Measurements from ENCODE around the gene RAB11FIP3. TPM values are rescaled to one million over a fixed set of nuclear protein-coding genes. Genes with fewer than 3 reads are reported as not detected.

The RAB11FIP3 gene
- total RNA-seq, 1 donor = 23.4 TPM

DNA sequence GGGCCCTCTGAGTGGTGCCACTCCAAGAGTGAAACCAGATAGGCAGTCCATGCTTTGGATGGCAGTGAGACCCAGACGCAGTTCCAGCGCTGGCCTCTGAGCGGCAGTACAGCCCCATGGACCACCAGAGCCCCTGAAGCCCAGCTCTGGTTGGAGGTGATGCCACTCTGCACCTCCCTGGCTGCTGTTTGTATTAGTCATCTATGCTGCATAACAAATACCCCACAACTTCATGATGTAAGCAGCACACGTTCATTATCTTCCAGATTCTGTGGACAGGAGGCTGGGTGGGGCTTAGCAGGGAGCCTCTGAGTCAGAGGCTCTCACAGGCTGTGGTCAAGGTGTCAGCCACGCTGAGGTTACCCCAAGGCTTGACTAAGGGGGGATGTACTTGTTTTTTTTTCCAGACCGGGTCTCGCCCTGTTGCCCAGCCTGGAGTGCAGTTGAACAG is 33.5 kb upstream of the RAB11FIP3 start:
- DNase-seq (ENCODE audit: low read depth in 2 of 3, low spot score in 2 of 3) = peak in 2 of 3 donors; percentile 81 to 86

DNA sequence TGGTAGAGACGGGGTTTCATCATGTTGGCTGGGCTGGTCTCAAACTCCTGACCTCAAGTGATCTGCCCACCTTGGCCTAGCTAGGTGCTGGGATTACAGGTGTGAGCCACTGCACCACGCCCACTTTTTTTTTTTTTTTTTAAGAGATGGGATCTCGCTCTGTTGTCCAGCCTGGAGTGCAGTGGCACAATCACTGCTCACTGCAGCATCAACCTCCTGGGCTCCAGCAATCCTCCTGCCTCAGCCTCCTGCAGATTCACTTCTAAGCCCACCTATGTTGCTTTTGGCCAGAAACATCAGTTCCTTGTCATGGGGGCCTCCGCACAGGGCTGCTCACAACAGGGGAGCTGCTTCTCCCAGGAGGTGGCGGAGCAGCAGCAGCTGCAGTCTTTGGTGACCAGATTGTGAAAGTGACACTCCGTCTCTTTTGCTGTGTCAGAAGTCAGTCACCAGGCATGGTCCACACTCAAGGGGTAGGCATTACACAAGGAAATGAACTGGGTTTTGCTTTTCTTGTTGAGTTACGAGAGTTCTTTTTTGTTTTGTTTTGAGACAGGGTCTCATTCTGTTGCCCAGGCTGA is 32.9 kb upstream of the RAB11FIP3 start:
- peak in 2 of 3 donors; percentile 46 to 65 for DNase-seq (ENCODE audit: low read depth in 2 of 3, low spot score in 2 of 3)

DNA sequence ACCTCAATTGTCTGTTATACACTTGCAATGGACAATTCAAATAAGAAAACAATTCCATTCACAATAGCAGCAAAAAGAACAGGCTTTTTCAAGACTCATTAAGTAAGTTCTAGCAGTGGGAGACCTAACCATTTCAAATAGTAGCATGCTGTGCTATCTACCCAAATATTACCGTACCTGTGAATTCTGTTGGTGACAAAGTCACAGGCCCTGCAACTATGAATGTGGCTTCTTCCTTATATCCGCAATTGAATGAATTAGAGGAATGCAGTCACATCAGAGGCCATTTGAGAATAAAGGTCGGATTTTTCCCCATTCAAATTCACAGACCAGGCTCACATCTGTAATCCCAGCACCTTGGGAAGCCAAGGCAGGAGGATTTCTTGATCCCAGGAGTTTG is 29.2 kb upstream of the RAB11FIP3 start:
- DNase-seq (ENCODE audit: low read depth in 2 of 3, low spot score in 2 of 3) = no peak

DNA sequence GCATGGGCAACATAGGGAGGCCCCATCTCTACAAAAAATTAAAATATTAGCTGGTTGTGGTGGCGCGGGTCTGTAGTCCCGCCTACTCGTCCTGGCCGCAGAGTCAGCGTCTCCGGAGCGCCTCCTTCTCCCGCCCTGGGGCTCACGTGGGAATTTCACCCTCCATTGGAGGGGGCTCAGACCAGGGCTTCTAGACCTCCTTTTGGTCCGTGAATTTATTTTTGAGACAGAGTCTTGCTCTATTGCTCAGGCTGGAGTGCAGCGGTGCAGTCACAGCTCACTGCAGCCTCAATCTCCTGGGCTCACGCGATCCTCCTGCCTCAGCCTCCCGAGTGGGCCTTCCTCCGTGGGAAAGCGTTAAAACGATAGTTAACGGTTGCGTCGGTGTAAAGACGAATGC is 28.8 kb upstream of the RAB11FIP3 start:
- DNase-seq (ENCODE audit: low read depth in 2 of 3, low spot score in 2 of 3) = peak in 2 of 3 donors; percentile 68 to 74

DNA sequence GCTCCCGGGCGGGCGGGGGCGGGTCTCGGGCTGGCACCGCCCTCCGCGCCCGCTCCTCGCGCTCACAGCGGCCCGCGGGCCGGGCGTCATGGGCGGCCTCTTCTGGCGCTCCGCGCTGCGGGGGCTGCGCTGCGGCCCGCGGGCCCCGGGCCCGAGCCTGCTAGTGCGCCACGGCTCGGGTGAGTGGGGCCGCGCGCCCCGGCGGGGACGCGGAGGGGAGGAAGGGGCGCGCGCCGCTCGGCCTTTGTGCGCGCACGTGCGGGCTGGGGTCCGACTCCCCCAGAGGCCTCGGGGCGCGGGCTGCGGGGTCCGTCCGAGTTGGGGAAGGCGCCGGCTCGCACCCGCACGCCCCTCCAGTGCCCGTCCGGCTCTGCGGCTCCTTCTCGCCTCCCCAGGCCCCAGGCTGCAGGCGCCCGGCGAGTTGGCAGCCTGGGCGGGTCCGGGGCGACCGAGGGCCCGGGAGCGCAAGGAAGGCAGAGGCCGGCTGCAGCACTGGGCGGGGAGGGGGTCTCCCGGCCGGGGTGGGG is 28.3 kb upstream of the RAB11FIP3 start, which contains the start of gene NME4:
Gene NME4, plus strand, starts transcription at position 65 of the 527 bp plus-strand sequence. Its CDS starts 24 bp downstream, at position 89.
- DNase-seq (ENCODE audit: low read depth in 2 of 3, low spot score in 2 of 3) = peak in 2 of 3 donors; percentile 40

DNA sequence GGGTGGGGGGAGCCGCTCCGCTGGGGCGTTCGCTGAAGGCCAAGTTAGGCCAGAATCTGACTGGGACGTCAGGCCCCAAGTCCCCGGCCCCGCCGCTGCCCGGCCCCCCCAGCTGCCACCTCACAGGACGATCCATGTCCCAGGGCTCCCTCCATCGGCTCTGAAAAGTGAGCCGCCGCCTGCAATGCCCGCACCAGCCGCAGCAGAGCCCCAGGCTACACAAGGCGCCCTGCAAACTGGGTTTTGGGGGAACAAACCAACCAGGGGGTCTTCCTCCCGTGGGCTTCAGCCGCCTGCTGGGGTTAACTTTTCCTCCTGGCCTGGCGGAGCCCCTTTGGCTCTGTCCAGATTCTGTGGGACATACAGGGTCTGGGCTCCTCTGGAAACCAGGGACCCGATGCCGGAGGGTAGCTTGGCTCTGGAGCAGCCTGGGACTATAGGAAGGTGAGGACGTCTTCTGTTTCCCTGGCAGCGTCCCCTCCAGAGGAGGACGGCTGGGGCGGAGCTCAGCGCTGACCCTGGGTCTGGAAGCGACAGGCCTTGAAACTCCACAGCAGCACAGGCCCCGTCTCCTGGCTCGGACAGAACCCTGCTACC is 27.6 kb upstream of the RAB11FIP3 start:
- DNase-seq (ENCODE audit: low read depth in 2 of 3, low spot score in 2 of 3) = peak in 2 of 3 donors; percentile 79 to 82

DNA sequence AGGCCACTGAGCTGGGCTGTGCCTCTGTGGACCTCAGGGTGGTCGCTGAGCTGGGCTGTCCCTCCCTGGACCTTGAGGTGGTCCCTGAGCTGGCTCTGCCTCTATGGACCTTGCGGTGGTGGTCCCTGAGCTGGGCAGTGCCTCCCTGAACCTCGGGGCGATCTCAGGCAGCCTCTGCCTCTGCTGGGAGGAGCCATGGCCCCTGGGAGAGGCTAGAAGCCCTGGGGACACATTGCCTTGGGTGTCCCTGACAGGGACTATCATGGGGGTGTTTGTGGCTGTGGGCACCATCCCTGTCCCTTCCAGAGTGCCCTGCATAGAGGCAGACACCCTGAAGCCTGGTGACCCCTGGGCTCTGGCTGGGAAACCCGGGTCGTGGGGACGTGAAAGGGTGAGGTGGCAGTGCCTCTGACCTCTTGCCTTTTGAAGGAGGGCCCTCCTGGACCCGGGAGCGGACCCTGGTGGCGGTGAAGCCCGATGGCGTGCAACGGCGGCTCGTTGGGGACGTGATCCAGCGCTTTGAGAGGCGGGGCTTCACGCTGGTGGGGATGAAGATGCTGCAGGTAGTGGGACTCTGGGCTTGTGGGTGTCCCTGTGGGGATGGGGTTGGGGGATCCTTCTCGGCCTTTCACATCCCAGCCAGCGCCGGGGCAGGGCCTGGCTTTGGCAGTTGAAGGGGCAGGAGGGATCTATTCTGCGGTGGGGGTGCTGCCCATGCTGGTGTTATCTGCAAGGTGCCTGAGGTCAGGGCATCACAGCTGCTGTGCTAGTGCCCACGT is 26.7 kb upstream of the RAB11FIP3 start:
- no peak for DNase-seq (ENCODE audit: low read depth in 2 of 3, low spot score in 2 of 3)

DNA sequence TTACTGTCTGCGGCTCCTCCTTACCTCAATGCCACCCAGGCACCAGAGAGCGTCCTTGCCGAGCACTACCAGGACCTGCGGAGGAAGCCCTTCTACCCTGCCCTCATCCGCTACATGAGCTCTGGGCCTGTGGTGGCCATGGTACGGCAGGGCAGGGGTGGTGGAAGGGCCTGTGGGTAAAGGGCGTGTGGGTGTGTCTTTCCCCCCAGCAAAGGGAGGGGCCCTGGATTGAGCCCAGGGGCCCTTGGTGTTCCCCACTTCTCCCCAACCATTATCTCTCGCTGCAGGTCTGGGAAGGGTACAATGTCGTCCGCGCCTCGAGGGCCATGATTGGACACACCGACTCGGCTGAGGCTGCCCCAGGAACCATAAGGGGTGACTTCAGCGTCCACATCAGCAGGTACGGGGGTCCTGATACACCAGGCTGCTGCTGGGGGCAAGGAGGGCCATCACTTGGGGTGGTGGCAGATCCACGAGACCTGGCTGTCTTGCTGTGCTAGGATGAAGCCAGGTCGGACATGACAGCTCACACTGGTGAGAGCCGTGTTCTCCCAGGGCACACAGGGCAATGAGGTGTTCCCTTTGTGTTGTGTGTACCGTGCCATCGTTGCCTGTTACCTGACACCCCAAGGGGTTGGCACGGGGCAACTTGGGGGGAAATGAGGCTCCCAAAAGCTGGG is 26.0 kb upstream of the RAB11FIP3 start:
- no peak for DNase-seq (ENCODE audit: low read depth in 2 of 3, low spot score in 2 of 3)

DNA sequence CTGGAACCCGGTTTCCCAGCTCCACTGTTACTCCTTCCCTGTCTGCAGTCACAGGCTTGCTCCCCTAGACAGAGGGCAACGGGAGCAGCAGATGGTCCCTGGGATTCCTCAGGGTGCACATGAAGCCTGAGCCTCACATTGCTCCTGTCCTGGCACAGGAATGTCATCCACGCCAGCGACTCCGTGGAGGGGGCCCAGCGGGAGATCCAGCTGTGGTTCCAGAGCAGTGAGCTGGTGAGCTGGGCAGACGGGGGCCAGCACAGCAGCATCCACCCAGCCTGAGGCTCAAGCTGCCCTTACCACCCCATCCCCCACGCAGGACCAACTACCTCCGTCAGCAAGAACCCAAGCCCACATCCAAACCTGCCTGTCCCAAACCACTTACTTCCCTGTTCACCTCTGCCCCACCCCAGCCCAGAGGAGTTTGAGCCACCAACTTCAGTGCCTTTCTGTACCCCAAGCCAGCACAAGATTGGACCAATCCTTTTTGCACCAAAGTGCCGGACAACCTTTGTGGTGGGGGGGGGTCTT is 25.3 kb upstream of the RAB11FIP3 start:
- no peak for DNase-seq (ENCODE audit: low read depth in 2 of 3, low spot score in 2 of 3)

DNA sequence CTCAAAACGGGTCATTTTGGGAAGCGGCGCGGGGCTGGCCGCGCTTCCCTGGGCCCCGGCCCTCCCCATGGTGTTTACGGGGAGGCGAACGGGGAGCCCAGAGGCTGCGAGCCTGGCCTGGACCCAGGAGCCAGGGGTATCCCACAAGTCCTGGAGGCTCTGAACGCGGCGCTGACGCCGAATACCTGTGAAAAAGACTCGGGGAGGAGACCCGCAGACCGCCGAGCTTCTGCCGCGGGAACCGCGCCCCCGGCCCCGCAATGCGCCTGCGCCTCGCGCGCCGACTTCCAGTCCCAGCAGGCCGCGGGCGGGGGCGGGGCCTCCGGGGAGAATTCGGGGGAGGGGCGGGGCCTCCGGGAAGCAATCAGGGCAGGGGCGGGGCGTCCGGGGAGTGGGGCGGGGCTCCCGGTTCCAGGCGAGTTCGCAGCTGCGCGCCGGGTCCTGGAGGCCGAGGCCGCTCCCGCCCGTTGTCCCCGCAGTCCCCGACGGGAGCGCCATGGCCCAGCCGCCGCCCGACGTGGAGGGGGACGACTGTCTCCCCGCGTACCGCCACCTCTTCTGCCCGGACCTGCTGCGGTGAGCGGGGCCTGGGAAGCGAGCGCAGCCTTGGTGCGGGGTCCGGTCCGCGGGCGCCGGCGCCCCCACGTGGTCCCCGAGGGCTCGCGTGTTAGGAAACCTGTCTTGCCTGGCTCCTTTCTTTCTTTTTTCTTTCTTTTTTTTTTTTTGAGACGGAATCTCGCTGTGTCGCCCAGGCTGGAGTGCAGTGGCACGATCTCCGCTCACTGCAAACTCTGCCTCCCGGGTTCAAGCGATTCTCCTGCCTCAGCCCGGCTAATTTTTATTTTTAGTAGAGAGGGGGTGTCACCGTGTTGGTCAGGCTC is 23.7 kb upstream of the RAB11FIP3 start, which contains the start of gene DECR2:
Gene DECR2, plus strand, starts transcription at position 418 of the 881 bp plus-strand sequence. Its CDS starts 79 bp downstream, at position 497.
- peak; percentile 85 to 94 (median 88) for DNase-seq (ENCODE audit: low read depth in 2 of 3, low spot score in 2 of 3)

DNA sequence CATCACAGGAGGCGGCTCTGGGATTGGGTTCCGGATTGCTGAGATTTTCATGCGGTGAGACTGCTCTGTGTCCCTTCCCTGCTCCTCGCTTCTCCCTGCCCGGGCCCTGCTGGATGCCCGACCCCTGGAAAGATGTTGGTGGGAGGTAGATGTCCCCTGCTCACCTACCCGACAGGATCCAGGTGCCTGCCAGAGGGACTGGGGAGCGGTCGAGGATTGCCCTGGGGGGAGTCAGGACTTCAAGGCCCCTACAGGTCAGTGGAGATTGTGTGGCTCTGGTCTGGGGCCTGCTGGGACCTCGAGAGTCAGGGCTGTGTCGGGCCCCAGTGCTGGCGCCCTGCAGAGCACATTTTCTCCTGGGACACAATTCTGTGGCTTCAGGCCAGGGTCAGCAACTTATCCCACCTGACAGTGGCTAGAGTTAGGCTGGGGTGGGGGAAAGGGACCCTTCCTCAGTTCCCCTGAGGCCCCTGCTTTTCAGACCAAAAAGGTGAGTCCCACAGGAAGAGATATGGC is 20.4 kb upstream of the RAB11FIP3 start:
- DNase-seq (ENCODE audit: low read depth in 2 of 3, low spot score in 2 of 3) = no peak

DNA sequence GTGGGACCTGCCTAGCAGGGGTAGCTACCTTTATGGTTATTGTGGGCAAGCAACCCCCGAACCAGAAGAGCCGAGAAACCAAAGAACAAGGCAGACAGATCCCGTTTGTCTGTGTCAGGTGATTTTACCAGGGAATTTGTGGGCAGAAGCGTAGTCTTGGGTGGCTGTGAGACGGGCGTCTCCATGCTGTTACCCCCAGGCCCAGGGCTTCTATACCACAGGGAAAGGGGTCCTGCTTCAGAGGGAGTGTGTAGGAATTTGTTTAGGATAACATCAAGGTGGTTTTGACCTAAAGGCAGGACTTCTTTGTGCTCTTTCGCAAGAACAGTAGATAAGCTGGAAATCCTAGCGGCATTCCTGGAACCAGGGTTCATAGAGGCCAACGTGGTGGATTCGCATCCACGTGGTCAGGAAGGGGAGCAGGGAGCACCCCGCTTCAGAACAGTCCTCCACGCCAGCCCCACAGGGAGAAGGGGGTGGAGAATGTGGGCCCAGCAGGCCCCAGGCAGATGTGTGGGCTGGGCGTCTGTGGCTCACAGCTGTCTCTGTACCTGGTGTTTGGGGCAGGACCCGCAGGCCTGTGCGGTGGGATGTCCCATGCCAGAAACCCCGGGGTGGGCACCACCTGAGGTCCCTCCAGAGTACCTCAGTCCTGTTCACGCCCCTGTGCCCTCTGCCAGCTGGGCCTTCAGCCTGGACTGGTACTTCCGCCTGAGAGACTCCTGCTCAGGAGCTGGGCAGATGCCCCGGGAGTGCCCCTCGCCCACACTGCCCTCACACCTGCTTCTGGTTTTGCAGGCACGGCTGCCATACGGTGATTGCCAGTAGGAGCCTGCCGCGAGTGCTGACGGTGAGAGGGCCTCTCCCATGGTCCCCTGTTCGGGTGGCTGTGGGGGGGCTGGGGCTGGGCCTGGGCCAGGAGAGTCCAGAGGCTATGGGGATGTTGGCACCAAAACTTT is 19.6 kb upstream of the RAB11FIP3 start:
- no peak for DNase-seq (ENCODE audit: low read depth in 2 of 3, low spot score in 2 of 3)

DNA sequence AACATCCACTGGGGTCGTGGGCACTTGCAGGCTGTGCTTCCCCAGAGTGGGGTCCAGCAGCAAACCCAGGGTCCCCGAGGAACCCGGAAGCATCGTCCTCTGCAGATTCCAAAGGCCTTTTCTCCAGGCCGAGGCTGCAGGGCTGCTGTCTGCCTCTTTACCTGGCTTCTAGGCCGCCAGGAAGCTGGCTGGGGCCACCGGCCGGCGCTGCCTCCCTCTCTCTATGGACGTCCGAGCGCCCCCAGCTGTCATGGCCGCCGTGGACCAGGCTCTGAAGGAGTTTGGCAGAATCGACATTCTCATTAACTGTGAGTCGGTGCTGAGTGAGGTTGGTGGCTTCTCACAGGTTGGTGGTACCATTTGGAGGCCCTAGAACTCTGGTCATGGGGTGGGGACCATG is 18.2 kb upstream of the RAB11FIP3 start:
- no peak for DNase-seq (ENCODE audit: low read depth in 2 of 3, low spot score in 2 of 3)

DNA sequence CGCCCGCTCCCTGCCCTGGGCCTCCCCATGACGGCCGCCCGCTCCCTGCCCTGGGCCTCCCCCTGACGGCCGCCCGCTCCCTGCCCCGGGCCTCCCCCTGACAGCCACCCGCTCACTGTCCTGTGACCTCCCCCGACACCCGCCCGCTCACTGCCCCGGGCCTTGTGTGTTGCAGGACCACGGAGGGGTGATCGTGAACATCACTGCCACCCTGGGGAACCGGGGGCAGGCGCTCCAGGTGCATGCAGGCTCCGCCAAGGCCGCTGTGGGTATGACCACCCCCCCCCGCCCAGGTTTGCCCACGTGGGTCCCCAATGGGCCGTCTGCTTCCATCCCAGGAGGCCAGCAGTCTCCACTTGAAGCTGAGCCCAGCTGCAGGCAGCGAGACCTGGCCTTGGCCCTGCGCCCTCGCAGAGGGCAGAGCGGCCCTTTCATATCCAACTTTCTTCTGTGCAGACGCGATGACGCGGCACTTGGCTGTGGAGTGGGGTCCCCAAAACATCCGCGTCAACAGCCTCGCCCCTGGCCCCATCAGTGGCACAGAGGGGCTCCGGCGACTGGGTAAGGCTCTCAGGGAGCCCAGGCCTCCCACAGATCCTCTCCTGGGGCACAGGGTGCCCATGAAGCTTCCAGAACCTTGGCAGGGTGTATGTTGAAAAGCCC is 14.8 kb upstream of the RAB11FIP3 start:
- DNase-seq (ENCODE audit: low read depth in 2 of 3, low spot score in 2 of 3) = no peak

DNA sequence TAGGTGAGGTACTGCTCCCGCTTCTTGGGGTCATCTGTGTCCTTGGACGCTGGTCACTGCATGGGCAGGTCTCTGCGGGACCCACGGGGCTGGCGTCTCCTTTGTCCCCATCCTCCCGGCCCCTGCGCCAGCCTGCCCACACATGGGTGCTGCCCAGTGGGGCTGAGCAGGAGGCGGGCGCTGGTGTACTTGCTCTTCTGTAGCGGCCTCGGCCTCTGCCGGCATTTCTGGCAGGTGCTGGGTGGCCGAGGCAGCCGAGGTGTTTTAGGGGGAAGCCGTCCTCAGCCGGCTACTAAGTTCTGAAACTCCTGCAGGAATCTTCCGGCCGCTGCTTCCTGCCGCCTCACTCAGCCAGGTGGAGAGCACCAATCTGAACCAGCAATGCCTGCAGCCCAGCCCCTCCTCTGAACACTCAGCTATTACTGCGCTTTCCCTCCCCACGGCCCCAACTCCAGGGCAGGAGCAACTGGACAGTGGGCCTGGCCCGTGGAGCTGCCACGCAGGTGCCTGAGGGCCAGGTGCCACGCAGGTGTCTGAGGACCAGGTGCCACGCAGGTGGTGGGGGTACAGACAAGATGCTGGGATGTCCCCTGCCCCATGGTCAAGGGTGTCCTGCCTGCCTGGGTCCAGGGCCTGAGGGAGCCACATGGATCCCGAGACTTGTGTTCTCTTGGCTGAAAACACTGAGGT is 13.7 kb upstream of the RAB11FIP3 start:
- no peak for DNase-seq (ENCODE audit: low read depth in 2 of 3, low spot score in 2 of 3)

DNA sequence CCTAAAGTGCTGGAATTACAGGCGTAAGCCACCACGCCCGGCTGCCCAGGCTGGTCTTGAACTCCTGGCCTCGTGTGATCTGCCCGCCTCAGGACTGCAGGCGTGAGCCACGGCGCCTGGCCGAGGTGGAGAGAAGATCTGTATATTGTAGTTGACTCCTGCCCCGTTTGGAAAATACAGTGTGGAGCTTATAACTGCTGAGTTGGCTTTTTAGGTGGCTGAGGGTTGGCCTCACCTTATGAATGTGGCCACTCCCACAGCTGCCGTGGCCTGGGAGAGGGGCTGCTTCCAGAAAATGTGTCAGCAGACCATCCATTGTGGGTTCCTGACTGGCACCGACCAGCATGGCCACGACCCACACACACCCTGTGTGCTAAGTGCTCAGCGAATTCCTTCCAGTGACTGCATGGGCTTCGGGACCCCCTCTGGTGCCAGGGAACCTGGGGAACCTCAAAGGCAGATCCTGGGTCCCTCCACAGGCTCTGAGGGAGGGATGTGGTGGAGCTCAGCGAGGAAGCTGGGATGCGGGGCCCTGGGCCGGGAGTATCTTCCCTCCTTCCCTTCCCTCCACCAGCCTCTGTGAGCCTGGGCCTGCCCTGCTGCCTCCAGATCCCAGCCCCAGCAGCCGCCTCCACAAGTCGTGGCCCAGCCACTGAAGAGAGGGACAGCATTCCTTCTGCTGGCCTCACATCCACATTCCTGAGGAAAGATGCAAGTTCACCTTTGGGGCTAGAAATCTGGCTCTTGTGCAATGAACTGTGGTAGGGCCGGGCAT is 10.9 kb upstream of the RAB11FIP3 start:
- DNase-seq (ENCODE audit: low read depth in 2 of 3, low spot score in 2 of 3) = no peak
